Testis (tissue), 3 donors: ENCODE results near the gene DENND1C. TPM values are rescaled to one million over a fixed set of nuclear protein-coding genes. Genes with fewer than 3 reads are reported as not detected.

ENCODE experiments used
- DNase-seq: peaks from one replicate; pipeline ENCODE4 v3.0.0-alpha.2; 2019
- H3K27ac ChIP-seq, 2 donors: fragments of 200-600 bp; sonication (generic); one replicate each; pipeline ENCODE4 v1.5.1; 2019
- H3K27me3 ChIP-seq: fragments of 200-600 bp; sonication (generic); one replicate; pipeline ENCODE4 v1.5.1; 2019
- H3K36me3 ChIP-seq: fragments of 200-600 bp; sonication (generic); one replicate; pipeline ENCODE4 v1.5.1; 2017; ENCODE audit warnings: low read depth; ENCODE audit errors: missing control alignments
- H3K4me1 ChIP-seq: fragments of 200-600 bp; sonication (generic); one replicate; pipeline ENCODE4 v1.5.1; 2019
- H3K4me3 ChIP-seq, 2 donors: fragments of 200-600 bp; sonication (generic); one replicate each; pipeline ENCODE4 v1.5.1; 2017 to 2019
- H3K9me3 ChIP-seq: fragments of 200-600 bp; sonication (generic); one replicate; pipeline ENCODE4 v1.5.1; 2017
- CTCF ChIP-seq, 3 experiments: fragments of 450-650 bp in 2 of 3; fragments of 200-600 bp in 1 of 3; sonication (generic) in 1 of 3; IDR thresholded peaks; one replicate each; pipeline ENCODE4 v1.5.1; 2016 to 2019; ENCODE audit warnings: antibody characterized with exemption in 3 of 3, mild to moderate bottlenecking in 2 of 3, moderate library complexity in 1 of 3
- POLR2A ChIP-seq: fragments of 450-650 bp; IDR thresholded peaks from one replicate; pipeline ENCODE4 v1.6.1; 2017; ENCODE audit warnings: antibody characterized with exemption, mild to moderate bottlenecking, moderate library complexity
- WGBS, 2 donors: methylation state at CpG; one replicate each; pipeline ENCODE4 v1.1.5; 2018; 5-methylcytosine and 5-hydroxymethylcytosine counted together
- intact Hi-C: fragments of 100-400 bp; cut with DNase I; formaldehyde crosslinking; loops from one replicate; pipeline ENCODE4 v1.15.1; 2023; ENCODE audit warnings: low total_unique reads
- polyA plus RNA-seq: library from polyadenylated mRNA; stranded (reverse); fragments of 350-450 nt; fragmentation: Illumina TruSeq; extraction: RNeasy Lipid Tissue Mini Kit (QIAGEN cat#74804); gene quantifications from one replicate; pipeline ENCODE4 v1.2.3, GENCODE V29; 2014; ENCODE audit warnings: low read depth, low replicate concordance; ENCODE audit not compliant: insufficient read depth
- total RNA-seq, 2 donors: library from RNA; depleted of rRNA; stranded (reverse); fragments of >200 nt; gene quantifications; one replicate each; pipeline ENCODE4 v1.2.3, GENCODE V29; 2016

Gene DENND1C
- total and polyA plus RNA-seq, 3 donors from 2014 or later, result 1.9 to 3.2 (median 2.9) TPM

- DNase-seq, result peak; percentile 82
- Histone ChIP-seq H3K27ac (no peak overlapping the region), H3K4me3 (no peak overlapping the region), H3K27me3 (no peaks in the 10 kb centered on the region), H3K4me1 (peaks cover 18% of the 10 kb centered on the region), H3K36me3 (no peaks in the 10 kb centered on the region), H3K9me3 (no peaks in the 10 kb centered on the region)
- 42 to 63% methylated on average over 9 of the region's 9 CpGs for WGBS, 2 donors
- intact Hi-C loops, result no loop called here
- TF ChIP-seq POLR2A (no peak), CTCF (IDR thresholded peaks at IDR 0.05) (no peak)
Observed at GRCh38 chr19:6503407-6504201, 22.0 kb upstream of the DENND1C start.

GRCh38 chr19:6501740-6502648, 20.4 kb upstream of the DENND1C start, which contains the start of gene TUBB4A:
TUBB4A (minus strand) TSS chr19:6502309; CDS start chr19:6502212, 97 bp downstream.
- no peaks in the 10 kb centered on the region for H3K9me3 ChIP-seq
- H3K27me3 ChIP-seq, result no peaks in the 10 kb centered on the region
- peaks cover 14% of the 10 kb centered on the region for H3K4me1 ChIP-seq
- H3K4me3 ChIP-seq, result peak within 1 kb of the TSS; percentile 49 to 65
- 1% methylated on average over 25 to 53 of the region's 71 CpGs for WGBS, 2 donors
- H3K36me3 ChIP-seq, result no peaks in the 10 kb centered on the region
- TF ChIP-seq POLR2A, result no peak
- no peak for TF ChIP-seq CTCF (IDR thresholded peaks at IDR 0.05)
- DNase-seq, result peak; percentile 59
- intact Hi-C loops, result no loop called here
- H3K27ac ChIP-seq, result no peak within 1 kb of the TSS

- H3K27ac ChIP-seq, result no peak overlapping the region
- no peaks in the 10 kb centered on the region for H3K9me3 ChIP-seq
- TF ChIP-seq POLR2A, result no peak
- no peak for TF ChIP-seq CTCF (IDR thresholded peaks at IDR 0.05)
- 49 to 52% methylated on average over 17 to 23 of the region's 24 CpGs for WGBS, 2 donors
- intact Hi-C loops, result no loop called here
- H3K4me3 ChIP-seq, result peak overlapping the region; percentile 49 to 65
- no peaks in the 10 kb centered on the region for H3K27me3 ChIP-seq
- no peak for DNase-seq
- H3K4me1 ChIP-seq, result peaks cover 14% of the 10 kb centered on the region
- no peaks in the 10 kb centered on the region for H3K36me3 ChIP-seq
Observed at GRCh38 chr19:6500837-6501739, 19.5 kb upstream of the DENND1C start.

GRCh38 chr19:6499052-6499790, 17.6 kb upstream of the DENND1C start:
- WGBS, 2 donors, result 77 to 78% methylated on average over 17 of the region's 17 CpGs
- H3K36me3 ChIP-seq, result no peaks in the 10 kb centered on the region
- H3K4me1 ChIP-seq, result peaks cover 11% of the 10 kb centered on the region
- no peak overlapping the region for H3K4me3 ChIP-seq
- no peaks in the 10 kb centered on the region for H3K9me3 ChIP-seq
- H3K27ac ChIP-seq, result no peak overlapping the region
- no peak for DNase-seq
- intact Hi-C loops, result no loop called here
- no peak for TF ChIP-seq POLR2A
- no peak for TF ChIP-seq CTCF (IDR thresholded peaks at IDR 0.05)
- H3K27me3 ChIP-seq, result no peaks in the 10 kb centered on the region
